Measurements from ENCODE around the gene BATF.

The BATF gene

GRCh38 chr14:75519826-75520728, 2.2 kb upstream of the BATF start:
- in situ Hi-C loops (cut with MboI; ENCODE audit: low pct_unique_long_range_greater_than_20kb, low sequenced_read_pairs, unreplicated experiment), result no loop called here
- TF ChIP-seq CTCF (IDR thresholded peaks at IDR 0.05; ENCODE audit: extremely low read depth, insufficient read depth, missing control alignments), result no peak
- DNase-seq (ENCODE audit: low spot score), result no peak

GRCh38 chr14:75520852-75521251, 1.4 kb upstream of the BATF start:
- in situ Hi-C loops (cut with MboI; ENCODE audit: low pct_unique_long_range_greater_than_20kb, low sequenced_read_pairs, unreplicated experiment), result no loop called here
- TF ChIP-seq CTCF (IDR thresholded peaks at IDR 0.05; ENCODE audit: extremely low read depth, insufficient read depth, missing control alignments), result no peak

GRCh38 chr14:75521415-75522199, 662 bp upstream of the BATF start:
- TF ChIP-seq CTCF (IDR thresholded peaks at IDR 0.05; ENCODE audit: extremely low read depth, insufficient read depth, missing control alignments), result no peak
- in situ Hi-C loops (cut with MboI; ENCODE audit: low pct_unique_long_range_greater_than_20kb, low sequenced_read_pairs, unreplicated experiment), result no loop called here
- no peak for DNase-seq (ENCODE audit: low spot score)

More at GRCh38 chr14:75520852-75521251, 1.4 kb upstream of the BATF start:
- DNase-seq (ENCODE audit: low spot score), result no peak

GRCh38 chr14:75522983-75523318, 682 bp downstream of the BATF start:
- in situ Hi-C loops (cut with MboI; ENCODE audit: low pct_unique_long_range_greater_than_20kb, low sequenced_read_pairs, unreplicated experiment), result no loop called here
- DNase-seq (ENCODE audit: low spot score), result no peak
- no peak for TF ChIP-seq CTCF (IDR thresholded peaks at IDR 0.05; ENCODE audit: extremely low read depth, insufficient read depth, missing control alignments)

GRCh38 chr14:75523771-75524171, 1.5 kb downstream of the BATF start:
- in situ Hi-C loops (cut with MboI; ENCODE audit: low pct_unique_long_range_greater_than_20kb, low sequenced_read_pairs, unreplicated experiment), result no loop called here

More at GRCh38 chr14:75523771-75524171, 1.5 kb downstream of the BATF start:
- DNase-seq (ENCODE audit: low spot score), result no peak
- no peak for TF ChIP-seq CTCF (IDR thresholded peaks at IDR 0.05; ENCODE audit: extremely low read depth, insufficient read depth, missing control alignments)

Measured in GM13977 (cell line).